Panc1 (cell line): ENCODE measurements around the gene CLSTN2.

Source experiments
- CTCF ChIP-seq: fragments of 450-650 bp; IDR thresholded peaks from 2 replicates; pipeline ENCODE4 v1.5.1; 2017; ENCODE audit warnings: mild to moderate bottlenecking
- POLR2AphosphoS5 ChIP-seq: IDR thresholded peaks from 2 replicates; pipeline ENCODE4 v1.6.1; 2012; ENCODE audit warnings: mild to moderate bottlenecking, low read depth, low read length, moderate library complexity
- TCF7L2 ChIP-seq: IDR thresholded peaks from 2 replicates; pipeline ENCODE4 v1.6.1; 2011; ENCODE audit warnings: mild to moderate bottlenecking, low read depth, low read length, inconsistent platforms

- TF ChIP-seq CTCF (no peak), TCF7L2 (no peak), POLR2AphosphoS5 (no peak)
Measured at GRCh38 chr3:140429791-140430190, 494.8 kb downstream of the CLSTN2 start.
